Occipital lobe (tissue), 2 donors: ENCODE data around the gene TRIM28. TPM values are rescaled to one million over a fixed set of nuclear protein-coding genes. Genes with fewer than 3 reads are reported as not detected.

Experiments
- DNase-seq: peaks from one replicate; lab custom pipeline; 2025; lab: John Stamatoyannopoulos, UW
- total RNA-seq: library from RNA; depleted of rRNA; stranded (reverse); fragments of >200 nt; gene quantifications from one replicate; pipeline ENCODE4 v1.2.3, GENCODE V29; 2014

The TRIM28 gene
- total RNA-seq, 1 donor from 2014 or later, result 276 TPM

GRCh38 chr19:58560007-58560887 lies 16.4 kb downstream of the TRIM28 start:
- no peak for DNase-seq

DNA sequence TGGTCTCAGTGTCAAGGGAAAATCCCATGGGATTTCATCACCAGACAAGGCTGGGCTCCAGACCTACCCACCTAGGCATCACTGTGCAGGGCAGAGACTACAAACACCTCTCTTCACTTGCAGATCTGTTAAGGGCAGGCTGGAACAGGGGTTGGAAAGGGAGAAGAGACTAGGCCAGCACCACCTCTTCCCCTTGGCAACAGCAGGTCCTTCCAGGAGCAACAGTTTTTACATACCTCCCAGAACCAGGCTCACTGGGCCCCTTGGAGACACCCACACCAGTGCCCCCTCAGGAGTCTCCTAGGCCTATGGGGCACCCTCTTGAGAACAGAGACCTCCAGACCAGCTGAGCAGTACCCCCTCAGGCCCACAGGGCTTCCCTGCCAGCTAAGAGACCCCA lies 17.1 kb downstream of the TRIM28 start:
- no peak for DNase-seq

DNA sequence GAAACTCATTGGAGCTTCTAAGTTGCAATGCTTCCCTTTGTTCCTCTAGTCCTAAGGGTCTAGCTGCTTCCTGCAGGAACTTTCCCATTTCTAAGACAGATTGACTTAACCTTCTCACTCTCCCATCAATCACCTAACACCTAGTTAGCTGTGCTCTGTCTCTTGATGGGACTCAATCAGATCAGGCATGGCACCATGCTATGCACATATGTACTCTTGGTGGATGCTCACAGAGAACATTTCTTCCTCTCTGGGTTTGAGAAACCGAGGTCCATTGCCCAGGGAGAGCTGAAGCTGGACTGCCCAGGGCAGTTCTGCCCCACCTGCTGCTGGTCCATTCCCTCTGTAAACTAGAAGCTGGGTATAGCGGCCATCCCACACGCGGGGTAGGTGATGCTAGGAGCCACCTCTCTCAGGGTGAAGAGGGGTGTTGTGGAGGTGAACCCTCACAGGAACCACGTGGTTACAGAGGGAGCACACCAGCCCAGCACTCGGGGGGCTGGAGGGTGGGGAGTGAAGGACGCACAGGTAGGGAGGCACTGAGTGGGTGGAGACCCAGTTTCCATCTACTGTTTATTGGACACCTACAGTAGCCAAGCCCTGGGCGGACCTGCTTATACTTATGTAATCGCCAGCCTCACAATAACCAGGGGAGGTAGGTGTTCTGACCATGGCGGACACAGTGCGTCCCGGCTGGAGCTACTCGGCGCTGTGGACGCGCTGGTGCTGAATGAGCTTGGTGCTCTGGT lies 17.7 kb downstream of the TRIM28 start:
- DNase-seq, result no peak

DNA sequence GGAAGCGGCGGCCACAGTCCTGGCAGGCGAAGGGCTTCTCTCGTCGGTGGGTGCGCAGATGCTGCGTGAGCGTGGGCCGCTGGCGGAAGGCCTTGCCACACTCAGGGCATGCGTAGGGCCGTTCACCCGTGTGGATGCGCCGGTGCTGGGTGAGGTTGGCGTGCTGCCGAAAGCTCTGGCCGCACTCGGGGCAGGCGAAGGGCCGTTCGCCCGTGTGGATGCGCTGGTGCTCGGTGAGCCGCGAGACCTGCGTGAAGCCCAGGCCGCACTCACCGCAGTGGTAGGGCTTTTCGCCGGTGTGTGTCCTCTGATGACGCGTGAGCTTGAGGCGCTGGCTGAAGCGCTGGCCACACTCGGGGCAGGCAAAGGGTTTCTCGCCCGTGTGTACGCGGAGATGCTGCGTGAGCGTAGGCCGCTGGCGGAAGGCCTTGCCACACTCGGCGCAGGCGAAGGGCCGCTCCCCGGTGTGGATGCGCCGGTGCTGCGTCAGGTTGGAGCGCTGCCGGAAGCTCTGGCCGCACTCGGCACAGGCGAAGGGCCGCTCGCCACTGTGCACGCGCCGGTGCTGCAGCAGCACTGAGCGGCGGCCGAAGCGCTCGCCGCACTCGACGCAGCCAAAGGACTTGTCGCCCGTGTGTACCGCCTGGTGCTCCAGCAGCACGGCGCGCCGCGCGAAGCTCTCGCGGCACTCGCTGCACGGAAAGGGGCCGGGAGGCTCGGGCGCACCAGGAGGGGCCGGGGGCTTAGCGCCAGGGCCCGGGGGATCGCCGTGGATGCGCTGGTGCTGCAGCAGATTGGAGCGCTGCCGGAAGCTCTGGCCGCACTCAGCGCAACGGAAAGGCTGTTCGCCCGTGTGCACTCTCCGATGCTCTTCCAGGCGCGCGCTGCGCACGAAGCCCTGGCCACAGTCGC lies 18.5 kb downstream of the TRIM28 start:
- no peak for DNase-seq

- DNase-seq, result no peak
These were observed 19.2 kb downstream of the TRIM28 start for GRCh38 chr19:58563034-58563573.

GRCh38 chr19:58563823-58564222 lies 20.0 kb downstream of the TRIM28 start:
- DNase-seq, result no peak

GRCh38 chr19:58566989-58567388 lies 23.1 kb downstream of the TRIM28 start:
- no peak for DNase-seq

- no peak for DNase-seq
These were observed 24.7 kb downstream of the TRIM28 start for GRCh38 chr19:58568453-58569130.

- no peak for DNase-seq
These were observed 25.5 kb downstream of the TRIM28 start for GRCh38 chr19:58569191-58569942.

DNA sequence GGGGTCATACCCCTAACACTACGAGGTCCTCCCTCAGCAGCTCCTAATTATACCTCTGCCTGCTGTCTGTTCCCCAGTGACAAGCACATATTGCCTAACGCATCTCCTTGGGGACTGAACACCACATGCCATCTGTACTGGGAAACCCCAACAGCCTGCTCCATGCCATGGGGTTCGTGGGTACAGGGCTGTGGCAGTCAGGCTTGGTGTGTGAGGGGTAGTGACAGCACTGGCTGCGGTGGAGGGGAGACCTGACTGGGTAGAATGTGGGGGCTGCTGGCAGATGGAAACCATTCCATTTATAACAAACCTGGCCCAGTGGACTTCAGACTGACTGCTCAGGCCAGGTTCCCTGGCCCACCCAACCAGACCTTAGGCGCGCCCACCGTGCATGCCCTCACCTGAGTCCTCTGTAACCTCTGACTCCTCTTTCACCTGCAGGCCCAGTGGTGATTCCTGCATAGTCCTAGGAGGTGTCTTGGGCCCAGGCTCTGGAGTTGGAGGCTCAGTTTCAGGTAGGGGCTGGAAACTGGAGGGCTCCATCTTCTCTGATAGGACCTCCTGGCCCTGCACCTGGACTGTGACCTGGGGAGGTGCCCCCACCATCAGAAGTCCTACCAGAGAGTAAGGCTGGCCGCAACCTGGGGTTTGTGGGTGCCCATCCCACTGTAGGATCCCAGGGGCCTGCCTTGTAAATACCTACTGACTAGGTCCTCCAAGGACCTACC lies 26.2 kb downstream of the TRIM28 start:
- no peak for DNase-seq

DNA sequence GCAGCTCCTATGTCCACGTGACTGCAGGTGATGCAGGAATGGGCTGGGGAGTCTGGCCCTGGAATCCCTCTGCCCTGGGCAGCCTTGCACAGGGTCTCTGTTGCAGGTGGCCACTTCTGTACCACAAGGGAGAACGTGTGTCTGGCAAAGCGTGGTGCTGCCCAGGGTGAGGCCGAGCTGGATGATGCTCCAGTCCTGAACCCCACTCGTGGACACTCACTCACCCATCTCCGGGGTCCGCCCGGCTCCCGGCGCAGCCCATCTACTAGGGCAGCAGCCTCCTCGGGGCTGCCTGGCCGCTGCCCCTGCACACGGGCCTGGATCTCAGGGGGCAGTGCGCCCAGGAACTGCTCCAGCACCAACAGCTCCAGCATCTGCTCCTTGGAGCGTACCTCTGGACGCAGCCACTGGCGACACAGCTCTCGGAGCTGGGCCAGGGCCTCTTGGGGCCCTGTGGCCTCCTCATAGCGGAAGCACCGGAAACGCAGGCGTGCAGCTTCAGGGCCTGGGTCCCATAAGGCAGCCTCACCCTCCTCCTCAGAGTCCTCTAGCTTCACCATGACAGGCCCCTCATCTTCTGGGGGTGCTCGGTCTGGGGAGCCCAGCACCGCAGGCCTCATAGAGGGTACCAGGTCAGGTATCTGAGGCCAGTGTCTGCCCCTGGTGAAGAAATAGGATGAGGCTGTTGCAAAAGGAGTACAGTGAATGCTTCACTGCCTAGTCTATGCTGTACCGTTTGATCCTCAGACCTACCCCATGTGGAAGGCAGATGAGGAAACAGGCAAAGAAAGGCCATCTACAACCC lies 27.1 kb downstream of the TRIM28 start:
- no peak for DNase-seq

- DNase-seq, result no peak
These were observed 27.7 kb downstream of the TRIM28 start for GRCh38 chr19:58571575-58571947.

GRCh38 chr19:58572026-58572817 lies 28.4 kb downstream of the TRIM28 start:
- DNase-seq, result no peak

- no peak for DNase-seq
These were observed 29.2 kb downstream of the TRIM28 start, which contains the start of gene MZF1 for GRCh38 chr19:58572818-58573657. MZF1 (minus strand) TSS chr19:58573335; CDS start chr19:58571389, 1,946 bp downstream.

DNA sequence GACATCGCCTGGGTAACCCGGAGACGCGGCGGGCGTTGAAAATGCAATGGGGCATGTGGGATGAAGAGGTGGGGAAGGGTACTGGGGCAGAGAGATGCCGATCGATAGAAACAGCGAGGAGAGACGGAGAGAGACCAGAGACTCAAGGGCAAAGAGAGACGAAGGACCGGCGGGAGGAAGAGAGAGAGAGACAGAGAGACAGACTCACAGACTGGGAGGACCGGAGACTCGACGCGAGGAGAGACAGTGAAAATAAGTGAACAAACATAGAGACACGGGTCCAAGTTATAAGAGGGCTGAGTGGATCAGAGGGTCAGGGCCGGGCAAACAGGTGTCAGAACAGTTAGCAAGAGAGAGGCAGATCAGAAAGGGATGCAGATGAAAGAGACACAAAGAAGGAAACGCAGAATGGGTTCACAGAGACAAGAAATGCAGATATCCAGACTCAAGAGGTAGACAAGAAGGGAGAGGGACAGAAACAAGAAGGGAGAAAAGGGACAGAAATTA lies 29.8 kb downstream of the TRIM28 start:
- DNase-seq, result no peak
